HG03175 (cell line): ENCODE data around the gene ATRN.

ENCODE experiments used
- ATAC-seq: cut with Tn5 transposase; IDR thresholded peaks from one replicate; pipeline ENCODE4 v1.9.1; 2021; ENCODE audit warnings: mild to moderate bottlenecking, moderate library complexity; ENCODE audit not compliant: unreplicated experiment

The ATRN gene

GRCh38 chr20:3673221-3674070, 202.6 kb downstream of the ATRN start:
- ATAC-seq: no peak

- no peak for ATAC-seq
Measured at GRCh38 chr20:3674447-3674846, 203.6 kb downstream of the ATRN start.

- ATAC-seq: no peak
Measured at GRCh38 chr20:3674995-3675900, 204.4 kb downstream of the ATRN start.

- ATAC-seq: no peak
Measured at GRCh38 chr20:3677733-3678132, 206.9 kb downstream of the ATRN start.

- no peak for ATAC-seq
Measured at GRCh38 chr20:3678198-3678597, 207.4 kb downstream of the ATRN start.

GRCh38 chr20:3678856-3679720, 208.3 kb downstream of the ATRN start:
- no peak for ATAC-seq

- ATAC-seq: no peak
Measured at GRCh38 chr20:3679749-3680700, 209.2 kb downstream of the ATRN start.

GRCh38 chr20:3680701-3681351, 210.0 kb downstream of the ATRN start:
- no peak for ATAC-seq

GRCh38 chr20:3681352-3681930, 210.6 kb downstream of the ATRN start:
- no peak for ATAC-seq

GRCh38 chr20:3681931-3682781, 211.3 kb downstream of the ATRN start, which contains the start of gene ADAM33:
Gene ADAM33, minus strand, starts transcription at chr20:3682010. Its CDS starts 6 bp downstream, at chr20:3682004.
- no peak for ATAC-seq

- no peak for ATAC-seq
Measured at GRCh38 chr20:3685341-3685740, 214.5 kb downstream of the ATRN start.

- no peak for ATAC-seq
Measured at GRCh38 chr20:3686421-3686820, 215.6 kb downstream of the ATRN start.

- no peak for ATAC-seq
Measured at GRCh38 chr20:3686867-3687321, 216.1 kb downstream of the ATRN start.

- ATAC-seq: no peak
Measured at GRCh38 chr20:3687655-3688054, 216.8 kb downstream of the ATRN start.

- no peak for ATAC-seq
Measured at GRCh38 chr20:3689978-3690377, 219.2 kb downstream of the ATRN start.

GRCh38 chr20:3690413-3690812, 219.6 kb downstream of the ATRN start:
- ATAC-seq: no peak

- ATAC-seq: no peak
Measured at GRCh38 chr20:3691306-3691705, 220.5 kb downstream of the ATRN start.

- no peak for ATAC-seq
Measured at GRCh38 chr20:3691897-3692296, 221.1 kb downstream of the ATRN start.
